H9 (cell line): ENCODE measurements around the gene TENT5C. TPM values are rescaled to one million over a fixed set of nuclear protein-coding genes. Genes with fewer than 3 reads are reported as not detected.

Experiments
- DNase-seq: peaks from one replicate; pipeline ENCODE4 v3.0.0-alpha.2; 2017
- H2AFZ ChIP-seq: one replicate; pipeline ENCODE4 v1.6.1; 2013; ENCODE audit warnings: mild to moderate bottlenecking, low read length, control low read depth, moderate library complexity
- H2AK5ac ChIP-seq: 2 replicates; pipeline ENCODE4 v1.6.1; 2013; ENCODE audit warnings: low read length, control low read depth, mixed read lengths; ENCODE audit not compliant: insufficient read length
- H2BK120ac ChIP-seq: one replicate; pipeline ENCODE4 v1.6.1; 2013; ENCODE audit warnings: low read depth, mild to moderate bottlenecking, low read length, control low read depth, inconsistent platforms; ENCODE audit not compliant: poor library complexity, severe bottlenecking
- H2BK12ac ChIP-seq: 2 replicates; pipeline ENCODE4 v1.6.1; 2013; ENCODE audit warnings: low read length, control low read depth, mixed read lengths, low read depth; ENCODE audit not compliant: insufficient read length
- H2BK15ac ChIP-seq: 2 replicates; pipeline ENCODE4 v1.6.1; 2013; ENCODE audit warnings: low read depth, low read length, control low read depth
- H2BK20ac ChIP-seq: one replicate; pipeline ENCODE4 v1.6.1; 2013; ENCODE audit warnings: low read depth, mild to moderate bottlenecking, low read length, control low read depth, inconsistent platforms; ENCODE audit not compliant: poor library complexity, severe bottlenecking
- H2BK5ac ChIP-seq: 2 replicates; pipeline ENCODE4 v1.6.1; 2013; ENCODE audit warnings: low read length, control low read depth, mixed read lengths; ENCODE audit not compliant: insufficient read length
- H3K14ac ChIP-seq: 2 replicates; pipeline ENCODE4 v1.6.1; 2013; ENCODE audit warnings: low read length, control low read depth; ENCODE audit not compliant: insufficient read depth
- H3K18ac ChIP-seq: 2 replicates; pipeline ENCODE4 v1.6.1; 2013; ENCODE audit warnings: low read depth, mild to moderate bottlenecking, mixed read lengths, low read length, control low read depth; ENCODE audit not compliant: insufficient read length
- H3K23ac ChIP-seq: 2 replicates; pipeline ENCODE4 v1.6.1; 2013; ENCODE audit warnings: low read length, control low read depth, mixed read lengths, low read depth; ENCODE audit not compliant: insufficient read length
- H3K23me2 ChIP-seq: 2 replicates; pipeline ENCODE4 v1.6.1; 2013; ENCODE audit warnings: low read depth, mild to moderate bottlenecking, mixed read lengths, low read length, control low read depth; ENCODE audit not compliant: insufficient read length, poor library complexity, severe bottlenecking
- H3K27ac ChIP-seq: 2 replicates; pipeline ENCODE4 v1.5.1; 2013; ENCODE audit warnings: low read length, control low read depth, mixed read lengths, low read depth; ENCODE audit not compliant: insufficient read length
- H3K27me3 ChIP-seq: 2 replicates; pipeline ENCODE4 v1.6.1; 2013; ENCODE audit warnings: low read length, control low read depth, inconsistent platforms; ENCODE audit not compliant: insufficient read depth
- H3K4ac ChIP-seq: 2 replicates; pipeline ENCODE4 v1.6.1; 2013; ENCODE audit warnings: low read depth, mild to moderate bottlenecking, control low read depth, inconsistent platforms, low read length, moderate library complexity
- H3K4me1 ChIP-seq: 2 replicates; pipeline ENCODE4 v1.6.1; 2013; ENCODE audit warnings: low read length, control low read depth, inconsistent platforms; ENCODE audit not compliant: insufficient read depth
- H3K4me2 ChIP-seq: 2 replicates; pipeline ENCODE4 v1.6.1; 2013; ENCODE audit warnings: low read length, control low read depth, mixed read lengths; ENCODE audit not compliant: insufficient read length, insufficient read depth
- H3K56ac ChIP-seq: 2 replicates; pipeline ENCODE4 v1.6.1; 2013; ENCODE audit warnings: low read depth, mild to moderate bottlenecking, mixed read lengths, low read length, control low read depth; ENCODE audit not compliant: insufficient read length
- H3K79me1 ChIP-seq: 2 replicates; pipeline ENCODE4 v1.6.1; 2013; ENCODE audit warnings: low read depth, mild to moderate bottlenecking, moderate library complexity, low read length, control low read depth, inconsistent platforms; ENCODE audit not compliant: insufficient read depth, poor library complexity, severe bottlenecking
- H3K79me2 ChIP-seq: 2 replicates; pipeline ENCODE4 v1.6.1; 2013; ENCODE audit warnings: low read length, control low read depth, inconsistent platforms; ENCODE audit not compliant: insufficient read depth
- H3K9ac ChIP-seq: 2 replicates; pipeline ENCODE4 v1.6.1; 2013; ENCODE audit warnings: low read length, control low read depth, mixed read lengths; ENCODE audit not compliant: insufficient read length; ENCODE audit errors: extremely low read depth
- H3K9me3 ChIP-seq: one replicate; pipeline ENCODE4 v1.6.1; 2013; ENCODE audit warnings: low read depth, low read length, inconsistent platforms; ENCODE audit not compliant: control insufficient read depth
- H3T11ph ChIP-seq: one replicate; pipeline ENCODE4 v1.6.1; 2013; ENCODE audit warnings: mild to moderate bottlenecking, low read length, control low read depth, inconsistent platforms
- H4K20me1 ChIP-seq: one replicate; pipeline ENCODE4 v1.6.1; 2013; ENCODE audit not compliant: control insufficient read depth, insufficient read length, insufficient read depth
- H4K5ac ChIP-seq: 2 replicates; pipeline ENCODE4 v1.6.1; 2013; ENCODE audit warnings: low read depth, mild to moderate bottlenecking, mixed read lengths, low read length, control low read depth; ENCODE audit not compliant: insufficient read length
- H4K8ac ChIP-seq: replicated peaks from 2 replicates; pipeline ENCODE4 v1.6.1; 2013; ENCODE audit warnings: low read length, control low read depth, mixed read lengths, low read depth; ENCODE audit not compliant: insufficient read length
- H4K91ac ChIP-seq: 2 replicates; pipeline ENCODE4 v1.6.1; 2013; ENCODE audit warnings: low read depth, mild to moderate bottlenecking, moderate library complexity, mixed read lengths, low read length, control low read depth; ENCODE audit not compliant: insufficient read length
- H3K27ac Mint-ChIP-seq, 3 experiments: 2 replicates in 2 of 3; 3 replicates in 1 of 3; pipeline ENCODE4 v1.8.0; 2020 to 2021; ENCODE audit warnings: mixed read lengths in 3 of 3, mild to moderate bottlenecking in 1 of 3, moderate library complexity in 1 of 3
- H3K27me3 Mint-ChIP-seq: 2 replicates; pipeline ENCODE4 v1.8.0; 2021; ENCODE audit warnings: low read depth, mild to moderate bottlenecking, moderate library complexity, mixed read lengths
- H3K36me3 Mint-ChIP-seq, 3 experiments: 2 replicates in 2 of 3; 3 replicates in 1 of 3; pipeline ENCODE4 v1.8.0; 2020 to 2021; ENCODE audit warnings: low read depth in 3 of 3, mixed read lengths in 3 of 3; ENCODE audit not compliant: insufficient read depth in 1 of 3
- H3K4me1 Mint-ChIP-seq, 2 experiments: 2 replicates each; pipeline ENCODE4 v1.8.0; 2020; ENCODE audit warnings: mixed read lengths in 2 of 2
- H3K4me3 Mint-ChIP-seq, 2 experiments: 2 replicates in 1 of 2; 3 replicates in 1 of 2; pipeline ENCODE4 v1.8.0; 2020 to 2021; ENCODE audit warnings: mild to moderate bottlenecking in 2 of 2, mixed read lengths in 2 of 2, moderate library complexity in 1 of 2
- H3K9me3 Mint-ChIP-seq, 2 experiments: 2 replicates in 1 of 2; 3 replicates in 1 of 2; pipeline ENCODE4 v1.8.0; 2020; ENCODE audit warnings: mild to moderate bottlenecking in 2 of 2, mixed read lengths in 2 of 2, moderate library complexity in 1 of 2
- CTCF ChIP-seq: fragments of 200-600 bp; sonication (generic); conservative IDR thresholded peaks from 3 replicates; pipeline ENCODE4 v1.8.0; 2021; ENCODE audit warnings: antibody characterized with exemption, mild to moderate bottlenecking
- WGBS: extraction: QIAGEN DNeasy Blood & Tissue Kit; methylation state at CpG from one replicate; pipeline ENCODE4 v1.1.7; 2013; ENCODE audit warnings: missing lambda C conversion rate, low lambda C conversion rate, mixed read lengths; ENCODE audit not compliant: insufficient read length; ENCODE audit errors: extremely low coverage; 5-methylcytosine and 5-hydroxymethylcytosine counted together
- total RNA-seq: library from RNA; stranded (reverse); gene quantifications from 2 replicates; pipeline ENCODE4 v1.2.1, GENCODE V29; 2021

TENT5C gene
- total RNA-seq, 1 experiment from 2014 or later = 0.37 TPM

DNA sequence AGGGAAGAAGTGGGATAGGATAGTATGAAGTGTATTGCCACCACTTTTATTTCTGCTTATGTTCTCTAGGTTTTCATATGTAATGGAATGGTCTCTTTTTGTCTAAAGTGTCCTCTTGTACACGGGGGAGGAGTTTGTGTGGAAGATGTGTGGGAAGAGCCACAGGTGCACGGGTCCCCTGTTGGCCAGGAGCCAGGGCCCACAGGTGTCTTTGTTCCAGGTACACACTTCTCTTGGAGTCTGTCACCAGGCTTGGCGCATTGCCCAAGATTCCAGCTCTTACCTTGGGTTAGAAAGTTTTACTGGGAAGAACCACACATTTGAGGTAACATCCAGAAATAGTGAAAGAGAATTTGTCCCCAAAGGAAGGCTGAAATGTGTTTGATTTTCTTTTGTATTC is 10.5 kb downstream of the TENT5C start:
- Histone ChIP-seq H4K5ac (no peak overlapping the region), H2BK15ac (no peak overlapping the region), H4K91ac (no peak overlapping the region), H4K8ac (no peak overlapping the region), H3T11ph (no peak overlapping the region), H3K4ac (no peak overlapping the region), H3K4me1 (no peaks in the 10 kb centered on the region), H4K20me1 (no peaks in the 10 kb centered on the region), H2BK20ac (no peak overlapping the region), H2AK5ac (no peak overlapping the region), H3K79me1 (no peaks in the 10 kb centered on the region), H3K27me3 (no peaks in the 10 kb centered on the region; the same call in 1 of the 2 replicates), H2BK120ac (no peak overlapping the region), H3K14ac (no peak overlapping the region), H3K79me2 (no peaks in the 10 kb centered on the region), H3K18ac (no peak overlapping the region), H3K23ac (no peak overlapping the region), H2AFZ (no peak overlapping the region), H3K4me2 (no peak overlapping the region), H3K27ac (no peak overlapping the region), H3K56ac (no peak overlapping the region), H3K9me3 (no peaks in the 10 kb centered on the region), H2BK5ac (no peak overlapping the region), H2BK12ac (no peak overlapping the region), H3K23me2 (no peaks in the 10 kb centered on the region), H3K9ac (no peak overlapping the region)
- no peak for DNase-seq
- no peak overlapping the region for H3K27ac Mint-ChIP-seq
- TF ChIP-seq CTCF = no peak
- WGBS = no CpG with 5 or more reads among the region's 3 CpGs
- no peak overlapping the region for H3K4me3 Mint-ChIP-seq
- peaks cover 47% of the 10 kb centered on the region for H3K27me3 Mint-ChIP-seq
- H3K9me3 Mint-ChIP-seq = no peaks in the 10 kb centered on the region
- no peaks in the 10 kb centered on the region for H3K36me3 Mint-ChIP-seq
- H3K4me1 Mint-ChIP-seq = peaks cover 12 to 13% of the 10 kb centered on the region in 2 experiments
